ENCODE results near the gene IL4I1.

IL4I1 gene

DNA sequence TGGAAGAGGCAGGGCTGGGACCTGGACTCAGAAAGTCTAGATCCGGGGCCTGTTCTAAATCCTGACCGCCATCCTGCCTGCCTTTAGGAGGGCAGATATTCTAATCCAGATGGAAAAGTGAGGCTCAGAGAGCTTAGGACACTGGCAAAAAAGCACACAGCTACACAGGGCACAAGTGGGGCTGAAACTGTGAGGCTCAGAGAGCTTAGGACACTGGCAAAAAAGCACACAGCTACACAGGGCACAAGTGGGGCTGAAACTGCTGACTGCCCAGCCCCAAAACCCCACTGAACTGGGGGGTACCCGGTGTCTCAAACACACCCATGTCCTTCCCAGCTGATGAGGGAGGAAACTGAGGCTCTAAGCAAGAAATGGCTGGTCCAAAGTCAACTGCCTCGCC is 21.5 kb downstream of the IL4I1 start:
- in situ Hi-C loops (cut with MboI; ENCODE audit: low sequenced_read_pairs, unreplicated experiment): no loop called here

DNA sequence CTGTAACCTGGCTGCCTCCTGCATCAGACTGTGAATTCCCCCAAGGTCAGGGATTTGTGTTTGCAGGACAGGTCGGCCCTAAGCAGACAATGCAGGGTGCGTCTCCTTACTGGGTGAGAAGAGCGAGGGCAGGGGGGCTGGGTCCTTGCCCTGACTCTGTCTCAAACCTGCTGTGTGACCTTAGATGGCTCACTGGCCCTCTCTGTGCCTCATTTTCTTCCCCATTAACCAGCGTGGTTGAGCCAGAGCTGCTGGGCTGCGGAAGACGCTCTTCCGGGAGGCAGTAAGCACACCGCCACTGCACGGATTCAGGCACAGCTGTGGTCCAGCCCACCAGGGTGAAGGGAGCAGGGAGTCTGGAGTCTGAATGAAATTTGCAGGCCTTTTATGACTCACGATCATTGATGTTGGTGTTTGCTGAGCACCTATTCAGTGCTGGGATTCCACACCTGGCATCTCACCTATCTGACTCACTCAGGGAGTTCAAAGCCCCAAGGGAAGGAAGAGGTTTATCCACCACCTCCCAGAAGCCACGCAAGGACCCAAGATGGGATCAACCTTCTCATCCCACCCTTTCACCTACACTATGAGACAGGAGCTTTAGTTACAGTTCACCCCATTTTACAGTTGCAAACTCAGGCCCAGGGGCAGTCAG is 22.1 kb downstream of the IL4I1 start:
- in situ Hi-C loops (cut with MboI; ENCODE audit: low sequenced_read_pairs, unreplicated experiment): no loop called here
- no peak for TF ChIP-seq CTCF (IDR thresholded peaks at IDR 0.05; ENCODE audit: borderline replicate concordance, control extremely low read depth, extremely low read depth, insufficient read depth, missing control alignments)
- DNase-seq (ENCODE audit: low spot score): no peak

More for the DNA sequence above, 21.5 kb downstream of the IL4I1 start:
- no peak for DNase-seq (ENCODE audit: low spot score)
- no peak for TF ChIP-seq CTCF (IDR thresholded peaks at IDR 0.05; ENCODE audit: borderline replicate concordance, control extremely low read depth, extremely low read depth, insufficient read depth, missing control alignments)

- in situ Hi-C loops (cut with MboI; ENCODE audit: low sequenced_read_pairs, unreplicated experiment): no loop called here
These were observed 22.9 kb downstream of the IL4I1 start for GRCh38 chr19:49873834-49874233.

GRCh38 chr19:49873129-49873521 is 23.6 kb downstream of the IL4I1 start:
- no peak for TF ChIP-seq CTCF (IDR thresholded peaks at IDR 0.05; ENCODE audit: borderline replicate concordance, control extremely low read depth, extremely low read depth, insufficient read depth, missing control alignments)
- no peak for DNase-seq (ENCODE audit: low spot score)
- in situ Hi-C loops (cut with MboI; ENCODE audit: low sequenced_read_pairs, unreplicated experiment): no loop called here

More at GRCh38 chr19:49873834-49874233, 22.9 kb downstream of the IL4I1 start:
- no peak for TF ChIP-seq CTCF (IDR thresholded peaks at IDR 0.05; ENCODE audit: borderline replicate concordance, control extremely low read depth, extremely low read depth, insufficient read depth, missing control alignments)
- no peak for DNase-seq (ENCODE audit: low spot score)

GRCh38 chr19:49872245-49873128 is 24.2 kb downstream of the IL4I1 start:
- in situ Hi-C loops (cut with MboI; ENCODE audit: low sequenced_read_pairs, unreplicated experiment): no loop called here
- DNase-seq (ENCODE audit: low spot score): no peak
- no peak for TF ChIP-seq CTCF (IDR thresholded peaks at IDR 0.05; ENCODE audit: borderline replicate concordance, control extremely low read depth, extremely low read depth, insufficient read depth, missing control alignments)

- no peak for DNase-seq (ENCODE audit: low spot score)
- TF ChIP-seq CTCF (IDR thresholded peaks at IDR 0.05; ENCODE audit: borderline replicate concordance, control extremely low read depth, extremely low read depth, insufficient read depth, missing control alignments): no peak
- in situ Hi-C loops (cut with MboI; ENCODE audit: low sequenced_read_pairs, unreplicated experiment): no loop called here
These were observed 25.2 kb downstream of the IL4I1 start for GRCh38 chr19:49871349-49871985.
